IgD-negative memory B cell (primary cell): ENCODE data around the gene WRNIP1. TPM values are rescaled to one million over a fixed set of nuclear protein-coding genes. Genes with fewer than 3 reads are reported as not detected.

ENCODE experiments used
- H3K27ac Mint-ChIP-seq, 3 donors: one replicate each; pipeline ENCODE4 v1.8.0; 2020 to 2022; ENCODE audit warnings: mild to moderate bottlenecking in 3 of 3, mixed read lengths in 3 of 3, moderate library complexity in 1 of 3
- H3K27me3 Mint-ChIP-seq: one replicate; pipeline ENCODE4 v1.8.0; 2021; ENCODE audit warnings: mixed read lengths
- H3K36me3 Mint-ChIP-seq: one replicate; pipeline ENCODE4 v1.8.0; 2020; ENCODE audit warnings: mild to moderate bottlenecking, mixed read lengths
- H3K4me1 Mint-ChIP-seq, 3 donors: one replicate each; pipeline ENCODE4 v1.8.0; 2020 to 2022; ENCODE audit warnings: mixed read lengths in 3 of 3, mild to moderate bottlenecking in 1 of 3
- H3K4me3 Mint-ChIP-seq, 4 donors: one replicate each; pipeline ENCODE4 v1.8.0; 2020 to 2022; ENCODE audit warnings: mild to moderate bottlenecking in 4 of 4, mixed read lengths in 4 of 4, moderate library complexity in 3 of 4
- H3K9me3 Mint-ChIP-seq, 3 donors: one replicate each; pipeline ENCODE4 v1.8.0; 2020 to 2021; ENCODE audit warnings: mixed read lengths in 3 of 3, mild to moderate bottlenecking in 1 of 3
- polyA plus RNA-seq: library from polyadenylated mRNA; unstranded; fragments of 300-500 nt; fragmentation: Illumina TruSeq; gene quantifications from one replicate; pipeline ENCODE4 v1.2.3, GENCODE V29; 2021

The WRNIP1 gene
- polyA plus RNA-seq, 1 donor from 2014 or later, result 34.5 TPM

DNA sequence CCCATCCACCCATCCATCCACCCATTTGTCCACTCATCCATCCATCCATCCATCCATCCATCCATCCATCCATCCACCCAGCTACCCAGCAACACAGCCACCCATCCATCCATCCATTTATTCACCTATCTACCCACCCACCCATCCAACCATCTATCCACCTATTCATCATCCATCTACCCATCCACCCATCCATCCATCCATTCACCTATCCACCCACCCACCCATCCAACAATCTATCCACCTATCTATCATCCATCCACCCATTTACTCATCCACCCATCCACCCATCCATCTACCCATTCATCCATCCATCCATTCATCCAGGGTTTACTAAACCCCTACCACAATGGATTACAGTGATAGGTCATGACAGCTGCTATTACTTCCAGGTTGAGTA is 69.1 kb downstream of the WRNIP1 start:
- Mint-ChIP-seq H3K36me3 (peaks cover 10% of the 10 kb centered on the region), H3K27ac (no peak overlapping the region), H3K4me1 (peaks cover 5 to 8% (median 8%) of the 10 kb centered on the region in 3 donors), H3K4me3 (no peak overlapping the region), H3K27me3 (no peaks in the 10 kb centered on the region), H3K9me3 (no peaks in the 10 kb centered on the region)

Other genes with a start within 250 kb of the WRNIP1 start
- gene MYLK4, start 14.5 kb upstream of the WRNIP1 start, polyA plus RNA-seq, result 0.08 TPM
- 85.6 TPM for gene SERPINB1, start 76.5 kb downstream of the WRNIP1 start, polyA plus RNA-seq
- 20.1 TPM for gene SERPINB9, start 137.9 kb downstream of the WRNIP1 start, polyA plus RNA-seq
- 77.8 TPM for gene SERPINB6, start 206.2 kb downstream of the WRNIP1 start, polyA plus RNA-seq
- 27.6 TPM for gene NQO2, start 234.5 kb downstream of the WRNIP1 start, polyA plus RNA-seq